Right kidney (tissue), 1 donor: ENCODE measurements around the gene GTF3A.

Source experiments
- DNase-seq: peaks from one replicate; pipeline ENCODE4 v3.0.0-alpha.2; 2016

GTF3A gene

DNA sequence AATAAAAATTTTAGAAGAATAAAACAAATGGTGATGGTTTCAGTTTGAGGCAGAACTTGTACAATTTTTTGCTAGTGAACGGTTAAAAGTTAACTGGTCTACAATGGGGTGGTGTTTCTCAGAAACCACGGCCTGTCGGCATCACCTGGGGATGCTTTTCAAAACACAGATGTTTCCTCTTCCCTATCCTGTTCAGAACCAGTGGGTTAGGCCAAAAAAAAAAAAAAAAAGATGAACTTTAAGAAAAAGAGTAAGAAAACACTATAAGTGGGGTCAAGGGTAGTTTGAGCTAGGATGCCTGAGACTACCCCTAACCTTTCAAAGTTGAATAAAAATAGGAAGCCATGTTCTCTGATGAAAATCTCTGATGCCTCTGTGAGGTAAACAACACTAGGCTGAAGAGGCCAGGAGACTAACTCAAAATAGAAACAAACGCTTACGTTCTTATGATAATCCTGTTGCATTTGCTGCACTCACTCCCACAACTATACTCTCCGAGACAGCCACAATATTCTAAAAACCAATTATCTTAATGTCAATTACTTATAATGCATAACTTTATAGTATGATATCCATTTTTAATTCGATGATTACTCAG lies 22.7 kb downstream of the GTF3A start:
- no peak for DNase-seq

DNA sequence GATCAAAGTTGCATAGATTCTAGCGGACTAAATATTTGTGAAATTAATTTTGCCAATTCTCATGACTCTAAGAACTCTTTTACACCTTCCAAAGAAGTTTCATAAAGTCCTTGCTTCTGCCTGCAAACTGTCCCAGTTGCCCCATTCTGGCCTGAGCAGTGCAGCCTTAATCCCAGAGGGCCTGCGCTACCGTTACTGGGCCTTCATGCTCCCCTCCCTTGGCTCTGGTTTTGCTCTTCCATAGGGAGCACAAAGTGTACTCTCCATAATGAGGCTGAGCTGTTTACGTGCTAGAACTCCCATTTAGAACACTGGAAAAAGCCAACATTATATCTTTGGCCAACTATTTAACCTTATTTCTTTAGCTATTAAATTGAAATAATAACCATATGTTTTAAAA lies 23.9 kb downstream of the GTF3A start:
- DNase-seq, result no peak

DNA sequence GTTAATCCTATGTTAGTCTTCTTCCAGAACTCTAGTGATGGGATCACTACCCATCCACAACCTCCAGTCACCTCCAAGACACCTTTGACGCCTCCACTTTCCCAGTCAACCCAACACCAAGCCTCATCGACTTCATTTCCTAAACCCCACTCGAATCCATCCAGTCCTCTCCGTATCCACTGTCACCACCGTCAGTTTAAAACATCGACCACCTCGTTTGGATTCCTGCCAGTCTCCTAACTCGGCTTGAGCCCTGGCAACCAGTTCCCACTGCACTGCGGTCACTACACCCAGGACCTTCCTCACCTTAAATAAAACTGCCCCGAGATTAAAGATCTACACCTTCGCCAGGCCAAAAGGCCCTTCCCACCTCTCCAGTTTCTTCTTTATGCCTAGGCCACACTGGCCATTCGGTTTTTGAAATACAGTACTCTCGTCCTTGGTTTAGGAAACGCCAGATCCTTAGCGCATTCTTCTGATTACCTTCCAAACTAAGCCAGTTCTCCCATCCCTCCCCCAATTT lies 24.7 kb downstream of the GTF3A start:
- peak; percentile 27 for DNase-seq

DNA sequence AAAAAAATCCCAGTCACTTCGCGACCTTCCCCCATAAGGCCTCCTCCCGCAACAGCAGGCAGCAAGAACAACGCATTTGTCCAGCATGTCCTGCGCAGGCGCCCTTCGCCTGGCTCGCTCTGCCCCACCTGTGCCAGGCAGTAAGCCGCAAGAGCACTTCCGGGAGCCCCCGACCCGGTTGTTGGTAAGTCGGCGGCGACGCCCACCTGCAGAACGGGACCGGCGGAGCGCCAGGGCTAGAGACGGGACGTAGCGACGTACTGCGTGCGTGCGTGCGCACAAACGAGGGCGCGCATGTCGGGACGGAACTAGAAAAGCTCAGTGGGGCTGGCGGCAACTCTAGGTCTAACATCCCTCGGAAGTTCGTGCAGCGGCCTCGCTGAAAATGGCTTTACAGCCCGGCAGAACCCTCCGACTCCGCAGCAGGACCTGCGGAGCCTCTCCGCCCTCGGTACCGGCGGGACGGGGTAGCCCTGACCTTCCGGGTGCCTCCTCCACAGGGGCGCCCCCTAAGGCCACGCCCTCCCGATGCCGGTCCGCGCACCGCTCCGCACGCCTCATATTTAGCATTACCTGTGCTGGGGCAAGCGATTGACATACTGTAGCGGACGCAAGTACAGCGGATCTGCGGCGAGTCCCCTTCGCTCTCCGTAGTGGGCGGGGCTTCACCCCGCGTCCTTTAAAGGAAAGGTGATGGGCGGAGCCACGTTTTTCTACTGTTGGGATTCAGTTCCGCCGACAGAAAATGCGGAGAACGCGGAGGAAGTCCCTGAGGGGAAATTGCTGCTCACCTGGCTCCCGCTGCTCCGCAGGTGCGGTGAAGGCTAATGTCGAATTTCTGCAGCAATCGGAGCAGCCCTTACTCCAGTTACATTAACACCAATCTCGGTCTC lies 25.8 kb downstream of the GTF3A start, which contains the start of gene MTIF3:
TSS of gene MTIF3 (minus strand) at position 629 of the 893 bp plus-strand sequence. CDS start 10,116 bp downstream, outside the sequence.
- DNase-seq, result peak; percentile 94

DNA sequence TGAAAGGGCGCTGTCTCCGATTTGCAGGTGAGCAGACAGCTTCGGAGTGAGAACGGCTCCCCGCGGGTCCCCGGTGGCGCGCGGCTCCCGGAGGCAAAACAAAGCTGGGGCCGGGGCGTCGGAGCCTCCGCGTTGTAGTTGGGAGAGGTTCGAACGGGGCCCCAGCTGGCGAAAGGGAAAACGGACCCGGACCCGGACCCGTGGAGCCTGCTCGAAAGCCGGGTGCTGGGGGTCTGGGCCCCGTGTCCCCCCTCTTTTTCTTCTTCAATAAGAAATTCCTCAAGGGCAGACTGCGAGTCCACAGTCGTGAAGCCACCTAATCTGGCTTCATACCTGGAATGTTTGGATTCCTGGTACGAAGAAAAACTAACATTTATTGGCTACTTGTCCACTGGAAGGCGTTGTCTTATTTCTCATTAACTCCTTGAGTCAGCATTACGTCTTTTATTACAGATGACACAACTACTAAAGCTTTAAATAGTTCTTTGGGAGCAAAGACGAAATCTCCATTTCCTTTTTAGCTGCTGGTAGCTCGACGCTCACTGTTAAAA lies 26.6 kb downstream of the GTF3A start:
- DNase-seq, result peak; percentile 81

DNA sequence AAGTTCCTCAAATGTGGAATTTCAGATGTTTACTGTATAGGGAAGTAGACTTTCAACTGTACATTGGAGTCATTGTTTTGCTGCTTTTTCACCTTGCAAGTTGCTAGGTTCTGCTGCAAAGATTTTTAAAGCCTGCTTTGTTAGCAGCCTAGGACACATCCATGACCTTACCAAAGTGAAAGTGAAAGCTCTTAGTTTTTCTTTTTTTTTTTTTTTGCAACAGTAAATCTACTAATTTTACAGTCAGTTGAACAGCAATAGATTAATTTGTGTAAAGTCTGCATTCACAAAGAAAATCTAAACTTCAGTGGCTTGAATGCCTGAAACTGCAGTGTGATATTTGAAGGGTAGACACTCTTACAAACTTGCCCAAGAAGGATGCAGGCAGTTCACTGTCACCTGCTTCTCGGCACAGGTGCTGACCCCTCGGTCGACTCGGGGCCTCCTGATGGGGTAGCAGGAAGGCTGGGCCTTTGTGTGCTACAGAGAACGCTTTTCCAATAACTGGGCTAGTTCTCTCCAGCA lies 31.0 kb downstream of the GTF3A start:
- peak; percentile 9 for DNase-seq

DNA sequence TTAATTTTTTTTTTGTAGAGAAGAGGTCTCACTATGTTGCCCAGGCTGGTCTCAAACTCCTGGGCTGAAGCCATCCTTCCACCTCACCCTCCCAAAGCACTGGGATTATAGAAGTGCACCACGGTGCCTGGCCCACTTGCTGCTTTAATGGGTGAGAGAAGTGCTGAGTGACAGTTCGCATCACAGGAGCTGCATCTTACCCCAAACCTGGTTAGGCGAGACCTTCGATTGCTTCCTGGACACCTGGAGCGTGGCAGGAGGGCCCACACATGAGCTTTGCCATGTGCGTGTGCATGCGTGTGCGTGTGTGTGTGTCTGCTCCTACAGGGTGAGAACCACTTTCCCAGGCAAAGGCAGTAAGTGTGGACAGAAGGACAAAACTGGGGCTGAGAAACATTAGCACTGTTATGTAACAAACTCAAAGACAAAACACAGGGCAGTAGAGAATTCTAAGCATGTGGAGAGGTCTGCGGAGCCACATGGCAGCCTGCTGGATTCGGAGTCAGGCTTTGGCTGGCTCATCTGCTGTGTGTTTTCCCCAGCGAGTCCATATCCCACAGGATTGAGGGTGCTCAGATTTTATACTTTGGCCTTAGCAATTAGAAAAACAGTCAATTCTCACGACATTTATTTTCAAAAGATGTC lies 37.6 kb downstream of the GTF3A start:
- DNase-seq, result no peak

DNA sequence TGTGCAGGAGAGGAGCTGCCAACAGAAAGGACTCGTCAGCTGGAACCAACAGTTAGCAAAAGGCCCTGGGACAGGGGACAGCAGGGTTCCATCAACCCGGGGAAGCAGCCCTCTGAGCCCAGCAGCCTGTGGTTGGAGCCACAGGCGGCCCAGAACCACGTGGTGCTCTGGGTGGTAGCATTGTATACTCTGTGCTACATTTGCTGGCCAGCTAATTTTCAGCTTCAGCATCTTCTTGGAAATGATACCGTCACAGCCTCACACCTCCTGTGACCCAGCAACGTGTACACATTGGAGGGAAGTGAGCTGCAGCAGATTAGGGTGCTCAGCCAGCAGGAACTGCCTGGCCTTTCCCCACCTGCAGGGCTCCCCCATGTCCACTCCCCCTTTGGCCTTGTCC lies 39.1 kb downstream of the GTF3A start:
- DNase-seq, result no peak

DNA sequence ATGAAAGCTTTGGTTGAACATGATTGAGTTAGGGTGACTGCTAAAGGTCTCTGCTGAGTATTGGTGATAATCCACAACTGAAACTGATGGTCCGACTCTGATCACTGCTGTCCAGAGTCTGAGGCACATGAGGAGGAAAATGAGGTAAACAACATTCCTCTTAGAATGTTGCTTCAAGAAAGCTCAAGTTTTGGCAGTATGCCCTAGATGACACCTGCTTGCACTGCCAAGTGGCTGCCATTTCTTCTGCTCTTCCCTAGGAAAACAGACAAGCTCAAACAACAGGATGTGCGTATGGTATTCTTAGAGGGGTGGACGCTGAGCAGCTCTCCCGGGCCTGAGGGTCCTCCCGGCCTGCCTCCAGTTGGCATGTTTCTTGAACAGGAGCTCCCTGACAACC lies 41.2 kb downstream of the GTF3A start:
- DNase-seq, result no peak

DNA sequence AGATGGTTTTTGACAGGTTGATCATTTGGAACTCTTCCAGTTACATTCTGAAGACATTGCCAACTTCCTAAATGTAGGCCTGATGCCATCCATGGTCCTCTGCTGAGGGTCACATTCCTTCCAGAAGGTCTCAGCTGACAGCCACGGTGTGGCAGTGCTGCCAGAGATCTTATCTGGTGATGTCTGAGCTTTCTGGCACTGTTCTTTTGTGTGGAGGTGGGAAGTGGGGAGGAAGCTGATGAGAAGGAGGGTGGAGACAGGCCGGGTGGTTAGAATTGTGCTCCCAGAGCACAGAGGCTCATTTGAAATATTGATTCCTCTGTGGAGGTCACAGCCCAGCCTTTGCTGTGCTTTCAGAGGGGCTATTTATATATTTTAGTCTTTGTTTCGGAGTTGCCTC lies 42.1 kb downstream of the GTF3A start:
- DNase-seq, result no peak

DNA sequence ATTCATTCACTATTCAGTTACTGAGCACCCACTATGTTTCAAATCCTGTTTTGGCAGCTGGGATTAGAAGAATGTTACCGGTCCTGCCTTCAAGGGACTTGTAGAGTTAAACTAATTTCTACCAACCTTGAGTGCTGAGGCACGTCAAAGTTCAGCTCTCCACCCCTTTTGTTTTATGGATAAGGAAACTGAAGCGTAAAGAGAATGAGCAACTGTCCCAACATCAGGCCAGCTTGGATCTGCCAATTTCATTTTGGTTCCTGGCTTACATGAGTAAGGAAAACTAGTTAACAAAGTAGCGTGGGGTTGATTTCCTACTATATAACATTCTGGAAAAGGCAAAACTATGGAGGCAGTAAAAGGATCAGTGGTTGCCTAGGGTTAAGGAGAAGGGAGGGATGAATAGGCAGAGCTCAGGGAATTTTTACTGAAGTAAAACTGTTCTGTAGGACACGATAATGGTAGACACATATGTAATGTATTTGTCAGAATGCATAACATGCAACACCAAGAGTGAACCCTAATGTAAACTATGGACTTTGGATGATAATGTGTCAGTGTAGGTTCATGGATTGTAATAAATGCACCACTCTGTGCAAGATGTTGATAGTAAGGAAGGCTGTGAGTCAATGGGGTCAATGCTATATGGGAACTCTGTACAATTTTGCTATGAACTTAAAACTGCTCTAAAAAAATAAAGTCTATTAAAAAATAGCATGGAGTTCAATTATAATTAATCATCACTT lies 45.8 kb downstream of the GTF3A start:
- no peak for DNase-seq

DNA sequence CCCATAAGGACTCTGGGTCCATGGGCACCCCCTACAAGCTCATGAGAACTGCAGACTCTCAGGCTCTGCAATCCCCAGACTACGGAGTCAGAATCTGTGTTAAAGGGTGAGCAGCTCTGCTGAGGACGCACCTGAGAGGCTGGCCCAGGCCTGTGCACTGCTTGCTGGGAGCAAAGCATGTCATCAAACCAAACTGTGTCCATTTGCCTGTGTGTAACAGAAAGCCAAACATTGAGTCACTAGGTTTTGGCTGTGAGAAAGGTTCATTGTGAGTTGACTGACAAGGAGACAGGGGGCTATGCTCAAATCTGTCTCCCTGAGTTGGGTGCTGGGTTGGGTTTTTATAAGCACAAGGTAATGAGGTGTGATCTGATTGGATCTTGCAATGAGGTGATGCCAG lies 48.0 kb downstream of the GTF3A start:
- no peak for DNase-seq

DNA sequence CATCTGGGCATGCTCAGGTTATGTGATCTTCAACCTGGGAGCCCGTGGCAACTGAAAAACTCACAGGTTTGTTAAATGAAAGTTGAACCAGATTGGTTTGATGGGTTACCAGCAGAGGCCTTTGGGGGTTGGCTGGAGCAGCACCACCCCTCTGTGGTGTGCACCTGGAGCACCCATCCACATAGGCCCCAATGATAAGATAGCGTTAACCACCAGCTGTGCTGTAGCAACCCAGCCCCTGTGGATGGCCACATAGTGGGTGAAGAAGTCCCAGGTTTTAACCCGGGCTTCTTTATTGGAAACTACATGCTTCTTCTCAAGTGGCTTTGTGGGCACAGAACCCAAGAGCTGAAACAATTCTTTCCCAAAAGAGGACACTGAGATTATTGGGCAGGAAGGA lies 48.5 kb downstream of the GTF3A start:
- DNase-seq, result no peak

DNA sequence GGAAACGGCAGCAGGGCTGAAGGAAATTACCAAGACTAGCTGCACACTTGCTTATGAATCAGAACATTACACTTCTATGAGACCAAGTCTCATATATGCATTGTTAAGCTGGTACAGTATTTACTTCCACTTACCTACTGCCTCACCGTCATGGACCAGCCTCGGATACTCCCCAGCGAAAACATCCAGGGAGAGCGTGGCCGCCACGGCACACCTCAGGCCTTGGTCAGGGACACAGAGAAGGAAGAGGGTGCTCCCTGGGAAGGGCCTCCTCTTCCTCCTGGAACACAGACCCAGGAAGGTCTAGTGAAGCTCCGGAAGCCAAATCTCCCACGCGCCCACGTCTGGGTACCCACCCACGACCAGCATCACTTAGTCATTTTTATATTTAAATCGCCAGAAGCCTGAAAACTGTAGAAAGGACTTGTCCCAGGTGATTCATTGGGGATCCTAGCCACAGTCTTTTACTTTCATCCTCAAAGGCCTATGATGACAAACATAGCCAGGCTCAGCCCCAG lies 50.4 kb downstream of the GTF3A start:
- no peak for DNase-seq

DNA sequence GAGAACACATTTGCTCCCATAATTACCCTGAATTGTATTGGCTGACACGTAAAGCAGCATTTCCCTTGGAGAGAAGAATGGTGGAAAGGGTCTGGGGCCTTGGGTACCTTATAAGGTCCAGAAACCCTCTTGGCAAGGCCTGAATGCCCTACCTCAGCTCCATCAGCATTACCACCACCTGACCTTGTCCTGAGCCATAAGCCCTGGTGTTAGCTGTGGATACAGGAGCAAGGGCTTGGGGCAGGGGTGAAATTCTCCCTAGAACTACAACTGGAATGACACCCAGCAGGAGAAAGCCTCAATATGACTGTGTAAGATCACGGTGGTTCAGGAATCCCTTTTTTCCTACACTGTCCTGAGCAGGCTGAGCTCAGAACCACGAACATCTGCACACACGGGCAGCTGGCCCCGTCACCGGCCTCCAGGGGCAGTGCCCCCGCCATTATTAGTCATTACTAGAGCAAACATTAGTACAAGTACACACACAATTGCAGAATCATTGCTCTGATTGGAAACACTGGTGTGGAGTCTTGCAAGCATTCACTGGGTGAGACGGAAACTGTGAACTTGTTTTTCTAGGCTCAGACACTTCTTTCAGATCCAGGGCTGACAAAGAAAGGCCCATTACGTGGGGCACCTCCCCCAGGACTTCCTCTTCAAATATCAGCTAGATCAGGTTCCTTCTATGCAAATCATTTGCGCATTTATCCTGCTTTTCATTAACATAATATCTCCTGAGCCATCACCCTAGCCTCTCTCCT lies 52.7 kb downstream of the GTF3A start:
- no peak for DNase-seq

DNA sequence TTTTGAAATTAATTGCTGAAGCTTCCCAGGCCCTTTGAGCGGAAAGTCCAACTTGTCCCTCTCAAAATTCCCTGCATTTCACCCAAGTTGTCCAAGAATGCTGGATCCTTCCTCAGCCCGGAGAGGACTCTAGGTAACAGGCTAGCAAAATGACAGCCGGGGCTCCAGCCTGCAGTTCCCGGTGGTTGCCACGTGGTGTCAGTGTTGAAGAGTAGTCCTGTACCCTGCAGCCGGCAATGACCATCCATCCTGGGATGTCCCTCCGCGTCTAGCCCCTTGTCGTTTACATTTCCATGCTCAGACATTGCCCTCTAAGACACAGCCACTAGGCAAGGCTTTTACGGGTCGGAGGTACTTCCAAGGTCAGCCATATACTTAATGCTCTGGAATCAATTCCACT lies 57.3 kb downstream of the GTF3A start:
- DNase-seq, result no peak

DNA sequence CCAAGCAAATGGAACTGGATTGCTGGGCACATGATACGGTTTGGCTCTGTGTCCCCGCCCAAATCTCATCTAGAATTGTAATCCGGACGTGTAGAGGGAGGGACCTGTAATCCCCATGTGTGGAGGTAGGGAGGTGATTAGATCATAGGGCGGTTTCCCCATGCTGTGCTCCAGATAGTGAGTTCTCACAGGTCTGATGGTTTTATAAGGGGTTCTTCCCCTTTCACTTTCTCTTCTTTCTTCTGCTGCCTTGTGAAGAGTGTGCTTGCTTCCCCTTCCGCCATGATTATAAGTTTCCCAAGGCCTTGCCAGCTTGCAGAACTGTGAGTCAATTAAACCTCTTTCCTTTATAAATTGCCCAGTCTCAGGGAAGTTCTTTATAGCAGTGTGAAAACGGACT lies 58.6 kb downstream of the GTF3A start:
- no peak for DNase-seq

DNA sequence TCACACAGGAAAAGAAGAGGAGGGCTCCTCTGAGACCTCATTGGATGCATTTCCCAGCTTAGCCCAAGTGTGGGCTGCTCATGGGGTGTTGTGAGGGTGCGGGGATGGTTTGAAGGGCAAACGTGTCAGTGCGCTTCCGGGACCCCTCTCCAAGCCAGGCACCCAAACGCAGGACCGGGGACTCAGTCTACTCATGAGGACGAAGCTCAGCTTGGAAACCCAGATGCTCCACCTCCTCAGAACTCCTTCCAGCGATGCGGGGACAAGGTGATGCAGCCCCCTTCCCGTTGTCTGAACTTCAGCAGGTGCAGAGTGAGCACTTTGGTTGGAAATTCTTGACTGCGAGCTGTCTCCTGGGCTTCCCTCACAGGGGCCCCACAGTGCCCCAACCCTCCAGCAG lies 59.0 kb downstream of the GTF3A start:
- no peak for DNase-seq
